Stimulated activated CD4-positive, alpha-beta T cell treated with anti-CD3 and anti-CD28 coated beads, Interleukin-4, amount 100 ng/mL, for 24 hours (primary cell): ENCODE measurements around the gene CYB561A3.
A peak's percentile ranks its signal among the peaks of the same experiment; 100 is the strongest.

Experiments
- DNase-seq: peaks from one replicate; pipeline ENCODE4 v3.0.0-alpha.2; 2020

Gene CYB561A3

GRCh38 chr11:61369372-61370348, 8.0 kb upstream of the CYB561A3 start:
- no peak for DNase-seq

DNA sequence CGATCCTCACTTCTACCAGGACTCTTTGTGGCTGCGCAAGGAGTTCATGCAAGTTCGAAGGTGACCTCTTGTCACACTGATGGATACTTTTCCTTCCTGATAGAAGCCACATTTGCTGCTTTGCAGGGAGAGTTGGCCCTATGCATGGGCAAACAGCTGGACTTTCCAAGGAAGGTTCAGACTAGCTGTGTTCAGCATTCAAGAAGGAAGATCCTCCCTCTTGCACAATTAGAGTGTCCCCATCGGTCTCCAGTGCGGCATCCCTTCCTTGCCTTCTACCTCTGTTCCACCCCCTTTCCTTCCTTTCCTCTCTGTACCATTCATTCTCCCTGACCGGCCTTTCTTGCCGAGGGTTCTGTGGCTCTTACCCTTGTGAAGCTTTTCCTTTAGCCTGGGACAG, 7.0 kb upstream of the CYB561A3 start:
- DNase-seq: no peak

- DNase-seq: no peak
Measured at GRCh38 chr11:61367406-61367805, 5.7 kb upstream of the CYB561A3 start.

DNA sequence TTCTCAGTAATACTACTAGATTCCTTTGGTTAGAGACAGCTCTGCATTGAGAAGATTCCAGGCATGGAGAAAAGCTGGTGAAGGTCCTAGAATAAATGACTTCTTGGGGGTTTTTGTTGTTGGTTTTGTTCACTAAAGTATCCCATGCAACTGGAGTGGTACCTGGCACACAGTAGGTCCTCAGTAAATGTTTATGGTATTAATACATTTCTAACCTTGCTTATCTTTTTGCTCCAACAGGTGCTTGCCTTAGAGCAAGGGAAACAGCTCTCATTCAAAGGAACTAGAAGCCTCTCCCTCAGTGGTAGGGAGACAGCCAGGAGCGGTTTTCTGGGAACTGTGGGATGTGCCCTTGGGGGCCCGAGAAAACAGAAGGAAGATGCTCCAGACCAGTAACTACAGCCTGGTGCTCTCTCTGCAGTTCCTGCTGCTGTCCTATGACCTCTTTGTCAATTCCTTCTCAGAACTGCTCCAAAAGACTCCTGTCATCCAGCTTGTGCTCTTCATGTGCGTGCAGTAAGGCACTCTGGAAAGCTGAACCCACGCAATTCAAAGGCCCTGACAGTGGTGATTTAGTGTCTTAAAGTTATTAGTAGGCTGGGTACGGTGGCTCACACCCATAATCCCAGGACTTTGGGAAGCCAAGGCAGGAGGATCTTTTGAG, 2.5 kb upstream of the CYB561A3 start:
- no peak for DNase-seq

- DNase-seq: peak; percentile 43
Measured at GRCh38 chr11:61362542-61362875, 827 bp upstream of the CYB561A3 start.

DNA sequence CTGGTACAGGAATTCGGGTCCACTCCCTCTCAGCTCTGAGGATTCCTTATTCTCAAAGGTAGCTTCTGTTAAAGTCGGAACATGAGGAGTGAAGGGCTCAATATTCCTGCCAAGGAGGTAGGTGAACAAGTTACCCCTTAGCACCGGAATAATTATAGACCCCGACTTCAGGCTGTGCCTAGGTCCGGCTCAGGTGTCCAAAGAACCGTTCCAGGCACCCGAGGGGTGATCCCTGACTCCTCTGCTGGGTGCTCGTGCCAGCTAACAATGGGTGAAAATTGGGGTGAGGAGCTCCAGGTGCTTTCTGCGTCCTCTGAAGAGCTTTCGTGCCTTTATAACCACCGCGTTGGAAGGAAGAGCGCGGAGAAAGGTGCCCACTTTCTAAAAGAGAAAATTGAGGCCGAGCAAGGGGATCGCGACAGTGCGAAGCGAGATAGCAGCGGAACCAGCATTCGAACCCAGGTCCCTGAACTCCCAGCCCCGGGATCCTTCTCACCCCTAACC, 393 bp downstream of the CYB561A3 start:
- no peak for DNase-seq

DNA sequence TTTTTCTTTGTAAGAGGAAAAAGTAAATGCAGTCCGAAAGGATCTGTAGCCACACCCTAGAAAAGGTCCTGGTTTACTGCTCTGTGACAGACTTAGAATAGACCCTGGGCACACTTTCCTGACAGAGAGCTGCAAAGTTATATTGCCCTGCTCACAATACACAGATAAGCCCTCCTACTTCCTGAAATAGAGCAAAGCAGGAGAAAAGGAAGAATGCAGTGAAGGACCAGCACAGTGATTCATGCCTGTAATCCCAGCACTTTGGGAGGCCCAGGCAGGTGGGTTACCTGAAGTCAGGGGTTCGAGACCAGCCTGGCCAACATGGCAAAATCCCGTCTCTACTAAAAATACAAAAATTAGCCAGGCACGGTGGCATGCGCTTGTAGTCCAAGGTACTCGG, 2.2 kb downstream of the CYB561A3 start:
- no peak for DNase-seq

- DNase-seq: no peak
Measured at GRCh38 chr11:61358566-61358965, 3.1 kb downstream of the CYB561A3 start.

GRCh38 chr11:61357894-61358239, 3.8 kb downstream of the CYB561A3 start:
- no peak for DNase-seq

DNA sequence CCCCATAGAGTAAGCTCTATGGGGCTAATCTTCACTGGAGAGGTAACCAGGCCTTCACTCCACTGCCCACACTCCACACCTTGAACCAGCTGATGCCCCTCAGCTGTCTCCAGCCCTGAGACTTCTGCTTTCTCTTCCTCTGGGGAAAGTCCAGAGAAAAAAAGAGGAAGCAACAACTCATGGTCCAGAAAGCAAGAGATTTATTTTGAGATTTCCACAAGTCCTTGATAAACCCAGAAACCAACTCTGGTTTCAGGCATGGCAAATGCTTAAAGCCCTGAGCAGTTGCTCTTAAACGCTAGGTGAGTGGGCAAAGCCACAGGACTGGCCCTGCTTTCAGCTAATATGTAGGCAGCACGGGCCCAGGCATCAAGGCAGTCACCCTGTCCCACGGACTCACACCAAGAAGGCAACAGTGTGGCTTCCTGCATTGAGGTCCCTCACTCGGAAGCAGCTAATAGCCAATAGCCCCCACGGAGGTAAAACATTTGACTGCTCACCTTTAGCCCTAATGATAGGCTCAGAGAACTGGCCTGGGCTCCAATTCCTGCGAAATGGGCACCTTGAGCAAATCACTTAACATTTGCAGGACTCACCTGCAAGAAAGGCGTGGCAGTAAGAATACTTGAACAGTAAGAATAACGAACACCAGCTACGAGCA, 4.3 kb downstream of the CYB561A3 start:
- DNase-seq: no peak

GRCh38 chr11:61356706-61357105, 5.0 kb downstream of the CYB561A3 start:
- DNase-seq: no peak

- no peak for DNase-seq
Measured at GRCh38 chr11:61354208-61354607, 7.5 kb downstream of the CYB561A3 start.

DNA sequence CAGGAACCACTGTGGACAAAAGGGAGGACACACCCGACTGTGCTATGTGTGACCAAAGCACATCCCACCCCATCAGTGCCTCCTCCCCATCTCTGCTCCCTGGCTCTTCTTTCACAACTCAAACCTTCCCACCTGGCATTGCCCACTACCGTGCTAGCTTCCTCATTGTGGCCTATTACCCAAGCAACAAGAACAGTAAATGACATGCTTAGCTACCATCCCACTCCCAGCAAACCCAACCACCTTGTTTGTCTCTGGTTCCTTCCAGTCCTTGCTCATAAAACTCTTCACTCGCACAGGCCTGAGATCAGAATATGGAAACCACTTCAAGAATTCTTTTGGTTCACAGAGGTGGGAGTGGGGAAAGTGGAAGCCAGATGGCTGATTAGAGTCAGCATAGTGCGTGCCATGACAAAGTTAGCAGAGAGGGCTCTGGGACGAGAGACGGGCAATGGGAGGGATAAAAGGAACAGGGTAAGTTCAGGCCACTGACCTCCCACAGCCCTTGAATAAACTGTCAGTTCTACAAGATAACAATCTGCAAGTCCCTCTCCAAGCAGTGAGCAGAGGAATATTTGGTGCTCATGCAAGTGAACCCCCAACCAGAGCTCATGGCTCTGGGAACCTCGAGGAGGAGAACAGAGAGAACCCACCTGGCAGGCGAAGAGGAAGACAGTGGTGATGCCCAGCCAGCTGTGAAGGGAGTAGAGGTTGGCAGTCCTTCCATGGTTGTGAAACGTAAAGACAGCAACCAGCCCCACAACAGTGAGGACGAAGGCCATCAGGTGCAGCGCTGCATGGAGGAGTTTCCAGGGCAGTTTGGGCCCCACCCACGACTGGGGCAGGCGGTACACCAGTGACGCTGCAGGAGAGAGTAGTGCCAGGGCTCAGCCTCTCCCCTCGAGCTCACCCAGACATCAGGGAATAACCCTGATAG, 8.3 kb downstream of the CYB561A3 start:
- DNase-seq: no peak

DNA sequence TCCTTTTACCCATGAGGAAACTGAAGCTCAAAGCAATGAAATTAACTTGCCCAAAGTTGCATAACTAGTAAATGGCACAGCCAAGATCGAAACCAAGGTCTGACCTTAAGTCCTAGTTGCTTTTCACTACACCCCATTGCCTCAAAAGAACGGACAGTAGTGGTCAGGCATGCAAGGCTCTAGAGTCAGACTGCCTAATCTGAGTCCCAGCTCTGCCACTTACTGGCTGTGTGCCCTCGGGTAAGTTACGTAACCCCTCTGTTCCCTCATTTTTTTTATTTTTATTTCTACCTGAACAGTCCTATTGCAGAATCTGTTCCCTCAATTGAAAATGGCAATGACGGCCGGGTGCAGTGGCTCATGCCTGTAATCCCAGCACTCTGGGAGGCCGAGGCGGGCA, 9.6 kb downstream of the CYB561A3 start:
- DNase-seq: no peak

GRCh38 chr11:61350803-61351202, 10.9 kb downstream of the CYB561A3 start:
- no peak for DNase-seq

DNA sequence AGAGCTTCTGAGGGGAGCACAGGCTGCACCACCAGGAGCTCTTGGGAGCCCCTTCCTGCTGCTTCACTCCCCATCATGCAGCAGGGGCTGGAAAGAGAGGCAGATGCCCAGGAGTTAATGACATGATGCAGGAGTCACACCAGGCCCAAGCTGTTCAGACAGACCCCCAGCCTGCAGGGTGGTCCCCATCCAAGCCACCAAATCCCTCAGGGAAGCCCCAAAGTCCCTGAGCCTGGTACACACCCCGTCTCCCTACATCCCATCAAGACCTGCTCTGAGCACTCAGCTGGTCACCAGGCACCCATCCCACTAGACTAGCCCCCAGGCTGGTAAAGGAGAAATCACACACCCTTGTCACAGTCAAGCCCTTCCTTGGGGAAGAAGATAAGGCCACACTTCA, 11.3 kb downstream of the CYB561A3 start:
- no peak for DNase-seq

DNA sequence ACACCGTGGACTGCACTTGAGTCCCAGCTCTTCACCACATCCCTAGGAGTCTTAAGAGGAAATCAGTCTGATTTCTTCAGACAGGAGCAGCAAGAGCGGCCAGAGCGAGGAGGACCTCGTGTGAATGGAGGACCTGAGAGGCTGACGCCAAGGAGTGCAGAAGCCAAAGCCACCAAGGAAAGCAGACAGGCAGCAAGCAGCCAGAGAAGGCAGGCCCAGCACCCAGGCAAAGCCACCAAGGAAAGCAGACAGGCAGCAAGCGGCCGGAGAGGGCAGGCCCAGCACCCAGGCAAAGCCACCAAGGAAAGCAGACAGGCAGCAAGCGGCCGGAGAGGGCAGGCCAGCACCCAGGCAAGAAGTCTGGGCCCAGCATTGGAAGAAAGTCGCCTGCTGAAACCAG, 11.8 kb downstream of the CYB561A3 start:
- no peak for DNase-seq

DNA sequence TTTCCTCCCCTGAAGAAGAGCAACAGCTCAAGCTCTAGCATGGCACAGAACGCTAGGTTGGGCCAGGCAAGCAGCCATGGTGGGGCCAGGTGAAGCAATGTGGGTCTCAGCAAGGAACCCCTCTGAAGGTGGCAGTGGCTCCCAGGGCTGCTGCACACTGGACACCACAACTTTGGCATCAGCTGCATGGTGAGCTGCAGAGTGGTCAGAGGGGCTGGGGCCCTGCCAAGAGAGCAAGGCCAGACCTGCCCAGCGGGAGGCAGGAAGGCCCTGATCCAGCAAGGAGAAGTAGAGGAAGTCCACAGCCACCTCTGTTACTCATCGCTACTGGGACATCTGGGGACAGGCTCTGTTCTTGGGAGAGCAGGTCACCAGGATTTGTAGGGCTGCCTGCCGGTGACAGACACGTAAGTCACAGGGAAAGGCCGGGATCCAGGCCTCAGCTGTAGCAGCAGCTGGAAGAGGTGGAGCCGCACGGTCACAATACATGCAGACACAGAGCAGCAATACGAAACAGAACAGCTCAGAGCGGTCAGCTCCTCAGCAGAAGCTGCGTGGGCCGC, 12.4 kb downstream of the CYB561A3 start:
- no peak for DNase-seq

GRCh38 chr11:61347916-61348461, 13.7 kb downstream of the CYB561A3 start:
- no peak for DNase-seq

- DNase-seq: no peak
Measured at GRCh38 chr11:61345954-61346843, 15.5 kb downstream of the CYB561A3 start.

DNA sequence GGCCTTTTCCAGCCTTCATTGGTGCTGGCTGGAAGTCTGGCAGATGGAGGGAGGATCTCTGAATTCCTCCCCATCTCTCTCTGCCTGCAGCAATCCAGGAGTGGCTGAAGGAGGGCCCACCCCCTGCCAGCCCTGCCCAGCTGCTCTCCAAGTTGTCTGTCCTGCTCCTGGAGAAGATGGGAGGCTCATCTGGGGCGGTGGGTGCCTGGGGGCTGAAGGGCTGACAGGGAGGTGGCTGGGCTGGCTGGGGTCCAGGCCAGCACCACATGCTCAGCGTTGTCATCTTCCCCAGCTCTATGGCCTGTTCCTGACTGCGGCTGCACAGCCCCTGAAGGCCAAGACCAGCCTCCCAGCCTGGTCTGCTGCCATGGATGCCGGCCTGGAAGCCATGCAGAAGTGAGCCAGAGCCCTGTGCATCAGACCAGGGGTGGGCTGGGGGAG, 16.5 kb downstream of the CYB561A3 start:
- DNase-seq: no peak
